CD8-positive, alpha-beta memory T cell (primary cell): Measurements from ENCODE around the gene CDK14. TPM values are rescaled to one million over a fixed set of nuclear protein-coding genes. Genes with fewer than 3 reads are reported as not detected.

Experiments
- CTCF ChIA-PET: fragments of 350-600 bp; sonication (Branson Sonifier 250); formaldehyde crosslinking; loops from one replicate; lab custom pipeline; 2021; ENCODE audit warnings: antibody characterized with exemption; lab: Charles Lee
- POLR2A ChIA-PET: fragments of 350-600 bp; sonication (Branson Sonifier 250); formaldehyde crosslinking; loops from one replicate; lab custom pipeline; 2021; ENCODE audit warnings: antibody characterized with exemption; lab: Charles Lee
- DNase-seq, 5 donors: peaks; one replicate each; pipeline versions ENCODE4 v3.0.0 to v3.0.0-alpha.2; 2020 to 2022; ENCODE audit warnings: mixed read lengths in 1 of 5
- H3K27ac ChIP-seq: one replicate; pipeline ENCODE4 v1.7.0; 2013; ENCODE audit warnings: low read depth, mild to moderate bottlenecking, low read length, moderate library complexity
- H3K27me3 ChIP-seq: 2 replicates; pipeline ENCODE4 v1.7.0; 2013; ENCODE audit warnings: low read length, mild to moderate bottlenecking; ENCODE audit not compliant: insufficient read depth, poor library complexity, severe bottlenecking
- H3K36me3 ChIP-seq: 2 replicates; pipeline ENCODE4 v1.7.0; 2013; ENCODE audit warnings: mild to moderate bottlenecking, low read length, moderate library complexity; ENCODE audit not compliant: insufficient read depth
- H3K4me1 ChIP-seq: 2 replicates; pipeline ENCODE4 v1.7.0; 2013; ENCODE audit warnings: mild to moderate bottlenecking, low read length, moderate library complexity; ENCODE audit not compliant: insufficient read depth
- H3K4me3 ChIP-seq: 2 replicates; pipeline ENCODE4 v1.7.0; 2013; ENCODE audit warnings: mild to moderate bottlenecking, low read length
- H3K9me3 ChIP-seq: 2 replicates; pipeline ENCODE4 v1.7.0; 2013; ENCODE audit warnings: mild to moderate bottlenecking, low read length
- H3K27ac Mint-ChIP-seq, 8 donors: one replicate each; pipeline ENCODE4 v1.8.0; 2020 to 2021; ENCODE audit warnings: mixed read lengths in 8 of 8, mild to moderate bottlenecking in 6 of 8, inconsistent platforms in 3 of 8, moderate library complexity in 3 of 8
- H3K27me3 Mint-ChIP-seq, 2 donors: one replicate each; pipeline ENCODE4 v1.8.0; 2020 to 2021; ENCODE audit warnings: mixed read lengths in 2 of 2, mild to moderate bottlenecking in 1 of 2, moderate library complexity in 1 of 2
- H3K36me3 Mint-ChIP-seq, 3 donors: one replicate each; pipeline ENCODE4 v1.8.0; 2020 to 2021; ENCODE audit warnings: mixed read lengths in 3 of 3, inconsistent platforms in 1 of 3, mild to moderate bottlenecking in 1 of 3
- H3K4me1 Mint-ChIP-seq, 3 donors: one replicate each; pipeline ENCODE4 v1.8.0; 2020 to 2021; ENCODE audit warnings: mixed read lengths in 3 of 3, inconsistent platforms in 1 of 3, mild to moderate bottlenecking in 1 of 3
- H3K4me3 Mint-ChIP-seq, 7 donors: one replicate each; pipeline ENCODE4 v1.8.0; 2020 to 2021; ENCODE audit warnings: mixed read lengths in 7 of 7, mild to moderate bottlenecking in 6 of 7, moderate library complexity in 4 of 7, inconsistent platforms in 2 of 7
- H3K9me3 Mint-ChIP-seq, 5 donors: one replicate each; pipeline ENCODE4 v1.8.0; 2020 to 2022; ENCODE audit warnings: mixed read lengths in 5 of 5, mild to moderate bottlenecking in 3 of 5, moderate library complexity in 2 of 5, inconsistent platforms in 1 of 5
- polyA plus RNA-seq: library from polyadenylated mRNA; unstranded; fragments of 300-500 nt; fragmentation: Illumina TruSeq; gene quantifications from one replicate; pipeline ENCODE4 v1.2.3, GENCODE V29; 2021
- total RNA-seq, 2 experiments: library from RNA; stranded (reverse); gene quantifications; one replicate each; pipeline ENCODE4 v1.2.3, GENCODE V29; 2021

Gene CDK14
- total and polyA plus RNA-seq, 3 experiments from 2014 or later, result 0.05 to 0.20 TPM; not detected in 1

- Histone ChIP-seq H3K36me3 (no peaks in the 10 kb centered on the region), H3K4me3 (no peak overlapping the region), H3K4me1 (no peaks in the 10 kb centered on the region), H3K27ac (no peak overlapping the region), H3K27me3 (no peaks in the 10 kb centered on the region), H3K9me3 (no peaks in the 10 kb centered on the region)
- Mint-ChIP-seq H3K9me3 (peaks cover 0 to 5% (median under 1%) of the 10 kb centered on the region in 5 donors), H3K4me3 (no peak overlapping the region), H3K36me3 (no peaks in the 10 kb centered on the region), H3K4me1 (no peaks in the 10 kb centered on the region), H3K27ac (no peak overlapping the region), H3K27me3 (no peaks in the 10 kb centered on the region)
- CTCF ChIA-PET, result no interaction called here
- POLR2A ChIA-PET, result no interaction called here
- no peak for DNase-seq
These were observed 96.3 kb downstream of the CDK14 start for GRCh38 chr7:90692396-90692795.

- Histone ChIP-seq H3K9me3 (no peaks in the 10 kb centered on the region), H3K4me1 (no peaks in the 10 kb centered on the region), H3K27me3 (no peaks in the 10 kb centered on the region), H3K4me3 (no peak overlapping the region), H3K27ac (no peak overlapping the region), H3K36me3 (no peaks in the 10 kb centered on the region)
- POLR2A ChIA-PET, result no interaction called here
- H3K4me3 Mint-ChIP-seq, result no peak overlapping the region
- no peaks in the 10 kb centered on the region for H3K36me3 Mint-ChIP-seq
- no peaks in the 10 kb centered on the region for H3K4me1 Mint-ChIP-seq
- no peak for DNase-seq
- peaks cover 0 to 5% (median 0%) of the 10 kb centered on the region in 5 donors for H3K9me3 Mint-ChIP-seq
- no peak overlapping the region for H3K27ac Mint-ChIP-seq
- H3K27me3 Mint-ChIP-seq, result no peaks in the 10 kb centered on the region
- CTCF ChIA-PET, result no interaction called here
These were observed 96.8 kb downstream of the CDK14 start for GRCh38 chr7:90692947-90693346.

- no peaks in the 10 kb centered on the region for H3K9me3 ChIP-seq
- POLR2A ChIA-PET, result no interaction called here
- no peaks in the 10 kb centered on the region for H3K36me3 ChIP-seq
- H3K27me3 ChIP-seq, result no peaks in the 10 kb centered on the region
- Mint-ChIP-seq H3K9me3 (peaks cover 0 to 5% (median 0%) of the 10 kb centered on the region in 5 donors), H3K27ac (no peak overlapping the region), H3K4me1 (no peaks in the 10 kb centered on the region), H3K4me3 (no peak overlapping the region), H3K36me3 (no peaks in the 10 kb centered on the region), H3K27me3 (no peaks in the 10 kb centered on the region)
- no peak for DNase-seq
- H3K27ac ChIP-seq, result no peak overlapping the region
- H3K4me3 ChIP-seq, result no peak overlapping the region
- H3K4me1 ChIP-seq, result no peaks in the 10 kb centered on the region
- CTCF ChIA-PET, result no interaction called here
These were observed 97.8 kb downstream of the CDK14 start for GRCh38 chr7:90693939-90694338.

DNA sequence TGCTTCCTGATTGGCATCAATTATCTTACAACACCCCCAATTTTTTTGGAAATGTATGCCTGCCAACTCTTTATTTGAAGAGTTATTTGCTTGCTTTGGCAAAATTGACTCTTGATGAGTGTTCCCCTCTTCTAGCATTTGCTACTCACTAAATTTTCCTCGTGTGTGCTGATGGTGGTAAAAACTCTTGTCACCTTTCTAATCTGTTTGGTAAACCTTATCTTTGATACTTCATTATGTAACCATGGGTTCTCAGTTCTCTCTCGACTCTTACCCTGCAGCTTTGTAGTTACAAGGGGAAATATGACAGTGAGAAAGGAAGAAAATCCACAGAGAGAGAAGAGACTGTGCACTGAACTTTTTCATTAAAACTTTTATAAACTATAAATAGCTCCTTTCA, 102.5 kb downstream of the CDK14 start:
- H3K27me3 Mint-ChIP-seq, result no peaks in the 10 kb centered on the region
- no peak overlapping the region for H3K4me3 ChIP-seq
- no peaks in the 10 kb centered on the region for H3K36me3 ChIP-seq
- peaks cover 0 to 5% (median 0%) of the 10 kb centered on the region in 3 donors for H3K4me1 Mint-ChIP-seq
- no peak overlapping the region for H3K27ac ChIP-seq
- H3K9me3 ChIP-seq, result no peaks in the 10 kb centered on the region
- peaks cover 0 to 5% (median 0%) of the 10 kb centered on the region in 5 donors for H3K9me3 Mint-ChIP-seq
- H3K4me3 Mint-ChIP-seq, result no peak overlapping the region
- no peak overlapping the region for H3K27ac Mint-ChIP-seq
- no peaks in the 10 kb centered on the region for H3K27me3 ChIP-seq
- H3K36me3 Mint-ChIP-seq, result no peaks in the 10 kb centered on the region
- ChIA-PET CTCF (no interaction called here), POLR2A (no interaction called here)
- no peaks in the 10 kb centered on the region for H3K4me1 ChIP-seq
- DNase-seq, result no peak

DNA sequence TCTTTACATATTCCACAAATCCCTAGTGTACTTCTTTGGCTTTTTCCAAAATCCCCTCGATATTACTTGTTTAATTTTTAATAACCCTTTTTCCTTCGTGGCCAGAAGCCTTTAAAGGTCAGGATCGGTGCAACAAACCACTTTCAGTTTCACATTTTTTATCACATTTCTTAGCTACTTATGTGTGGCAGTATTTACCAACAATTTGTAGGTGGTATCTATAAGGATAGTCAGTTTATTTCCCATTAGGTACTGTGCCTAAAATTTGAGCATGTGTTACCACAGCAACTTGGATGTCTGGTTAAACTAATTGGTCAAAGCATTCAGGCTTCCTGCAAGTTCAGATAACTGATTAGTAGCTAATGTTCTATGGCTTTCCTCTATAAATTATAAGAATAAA, 104.9 kb downstream of the CDK14 start:
- H3K4me3 ChIP-seq, result no peak overlapping the region
- Mint-ChIP-seq H3K27ac (no peak overlapping the region), H3K27me3 (no peaks in the 10 kb centered on the region), H3K36me3 (no peaks in the 10 kb centered on the region), H3K4me1 (peaks cover 0 to 5% (median 0%) of the 10 kb centered on the region in 3 donors), H3K9me3 (peaks cover 0 to 5% (median 0%) of the 10 kb centered on the region in 5 donors), H3K4me3 (no peak overlapping the region)
- H3K9me3 ChIP-seq, result no peaks in the 10 kb centered on the region
- no peak overlapping the region for H3K27ac ChIP-seq
- POLR2A ChIA-PET, result no interaction called here
- H3K4me1 ChIP-seq, result no peaks in the 10 kb centered on the region
- no peaks in the 10 kb centered on the region for H3K36me3 ChIP-seq
- CTCF ChIA-PET, result no interaction called here
- DNase-seq, result no peak
- H3K27me3 ChIP-seq, result no peaks in the 10 kb centered on the region

DNA sequence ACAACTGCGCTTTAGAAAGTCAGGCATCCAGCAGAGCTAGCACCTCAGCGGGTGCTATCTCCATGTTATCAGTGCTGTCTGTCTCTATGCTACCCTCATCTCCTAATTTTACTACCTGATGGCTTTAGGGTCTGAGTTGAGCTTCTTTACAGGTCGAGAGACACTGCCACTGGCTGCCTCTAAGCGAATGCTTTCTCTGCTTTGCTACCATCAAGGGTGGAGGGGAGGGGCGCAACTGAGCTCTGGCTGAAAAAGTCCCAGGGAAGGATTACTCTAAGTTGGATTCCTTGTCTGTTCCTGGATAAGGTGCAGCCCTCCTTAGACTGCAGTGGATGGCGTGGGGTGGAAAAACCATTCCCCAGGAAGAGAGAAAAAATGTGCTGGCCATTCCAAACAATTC, 105.7 kb downstream of the CDK14 start:
- Mint-ChIP-seq H3K27ac (no peak overlapping the region), H3K9me3 (peaks cover 0 to 2% (median under 1%) of the 10 kb centered on the region in 5 donors), H3K4me3 (no peak overlapping the region), H3K36me3 (no peaks in the 10 kb centered on the region), H3K27me3 (no peaks in the 10 kb centered on the region), H3K4me1 (peaks cover 0 to 5% (median 0%) of the 10 kb centered on the region in 3 donors)
- no peaks in the 10 kb centered on the region for H3K4me1 ChIP-seq
- no peak overlapping the region for H3K27ac ChIP-seq
- no peaks in the 10 kb centered on the region for H3K36me3 ChIP-seq
- no peaks in the 10 kb centered on the region for H3K27me3 ChIP-seq
- ChIA-PET CTCF (no interaction called here), POLR2A (no interaction called here)
- no peak overlapping the region for H3K4me3 ChIP-seq
- H3K9me3 ChIP-seq, result no peaks in the 10 kb centered on the region
- no peak for DNase-seq

DNA sequence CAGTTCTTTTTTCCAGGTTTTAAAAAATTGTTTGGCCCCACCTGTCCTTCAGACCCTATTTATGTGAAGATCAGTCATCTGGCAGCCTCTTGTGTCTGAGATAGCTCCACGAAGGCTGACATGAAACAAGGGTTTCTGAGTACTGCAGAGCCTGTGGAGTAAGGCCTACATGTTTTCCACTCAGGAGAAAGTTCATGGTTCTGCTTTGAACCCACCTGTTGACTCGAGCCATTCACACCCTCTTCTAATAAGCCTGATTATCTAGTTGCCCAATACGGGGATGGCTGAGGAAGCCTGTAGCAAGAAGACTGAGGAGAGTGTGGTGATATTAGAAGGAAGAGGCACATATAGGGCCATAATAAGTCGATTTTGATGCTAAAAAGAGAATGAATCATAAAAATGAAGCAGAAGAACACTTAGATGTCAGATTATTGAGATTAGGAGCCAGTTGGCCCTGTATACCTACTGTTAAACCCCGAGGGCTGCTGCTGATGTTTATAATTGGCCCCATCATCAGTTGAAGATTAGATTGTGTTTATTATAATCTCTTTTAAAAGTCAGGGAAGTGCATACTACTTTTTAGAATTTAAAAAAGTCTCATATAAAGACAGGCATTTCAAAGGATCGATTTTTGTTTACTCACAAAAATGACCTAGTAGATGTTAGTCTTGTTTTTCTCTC, 109.4 kb downstream of the CDK14 start:
- POLR2A ChIA-PET, result no interaction called here
- H3K36me3 Mint-ChIP-seq, result no peaks in the 10 kb centered on the region

DNA sequence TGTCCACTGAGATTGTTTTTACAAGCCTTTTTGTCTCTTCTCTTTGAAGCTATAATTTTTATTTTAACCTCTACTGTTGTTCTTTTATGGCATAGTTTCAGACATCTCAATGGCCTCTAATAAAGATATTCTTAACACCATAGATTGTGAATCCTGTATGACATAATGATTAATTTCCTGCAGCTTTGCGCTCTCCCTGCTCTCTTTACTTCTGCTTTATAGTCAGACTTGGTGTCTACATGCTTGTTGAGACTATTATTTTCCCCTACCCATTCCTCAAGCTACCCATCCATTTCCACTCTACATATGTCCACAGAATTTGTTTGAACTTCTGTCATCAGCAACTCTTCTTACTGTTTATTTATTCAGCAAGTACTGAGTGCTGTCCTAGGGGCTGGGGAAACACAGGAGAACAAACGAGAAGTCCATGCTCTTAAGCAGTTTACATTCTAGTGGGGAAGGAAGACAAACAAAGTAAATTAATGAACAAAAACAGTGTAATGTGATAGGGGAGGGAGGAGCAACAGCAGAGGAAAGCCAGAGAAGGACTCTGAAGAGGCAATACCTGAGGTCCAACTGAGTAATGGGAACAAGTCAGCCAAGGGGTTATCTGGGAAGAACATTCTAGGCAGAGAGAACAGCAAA, 110.1 kb downstream of the CDK14 start:
- CTCF ChIA-PET, result no interaction called here
- Histone ChIP-seq H3K4me1 (no peaks in the 10 kb centered on the region), H3K4me3 (no peak overlapping the region), H3K9me3 (no peaks in the 10 kb centered on the region), H3K27me3 (no peaks in the 10 kb centered on the region), H3K27ac (no peak overlapping the region), H3K36me3 (no peaks in the 10 kb centered on the region)
- POLR2A ChIA-PET, result no interaction called here
- Mint-ChIP-seq H3K27ac (no peak overlapping the region), H3K9me3 (peaks cover 0 to 5% (median 0%) of the 10 kb centered on the region in 5 donors), H3K4me1 (no peaks in the 10 kb centered on the region), H3K27me3 (peaks cover 0 to 1% of the 10 kb centered on the region in 2 donors), H3K4me3 (no peak overlapping the region), H3K36me3 (no peaks in the 10 kb centered on the region)
- DNase-seq, result no peak

More for the DNA sequence above, 109.4 kb downstream of the CDK14 start:
- no peaks in the 10 kb centered on the region for H3K4me1 ChIP-seq
- H3K27ac Mint-ChIP-seq, result no peak overlapping the region
- H3K4me1 Mint-ChIP-seq, result peaks cover 0 to 5% (median 0%) of the 10 kb centered on the region in 3 donors
- CTCF ChIA-PET, result no interaction called here
- no peaks in the 10 kb centered on the region for H3K9me3 ChIP-seq
- H3K27ac ChIP-seq, result no peak overlapping the region
- H3K4me3 ChIP-seq, result no peak overlapping the region
- no peak overlapping the region for H3K4me3 Mint-ChIP-seq
- peaks cover 0 to 1% of the 10 kb centered on the region in 2 donors for H3K27me3 Mint-ChIP-seq
- DNase-seq, result no peak
- H3K27me3 ChIP-seq, result no peaks in the 10 kb centered on the region
- H3K36me3 ChIP-seq, result no peaks in the 10 kb centered on the region
- H3K9me3 Mint-ChIP-seq, result peaks cover 0 to 5% (median 0%) of the 10 kb centered on the region in 5 donors
